Anterior cingulate cortex (tissue), 58 donors: Measurements from ENCODE around the gene CYP26C1.

Source experiments
- DNase-seq, 58 donors: peaks; one replicate each; lab custom pipeline; 2025; lab: John Stamatoyannopoulos, UW

Gene CYP26C1

GRCh38 chr10:93063977-93064660 lies 3.5 kb downstream of the CYP26C1 start:
- no peak for DNase-seq

- no peak for DNase-seq
Measured at GRCh38 chr10:93064874-93065660, 4.5 kb downstream of the CYP26C1 start.

GRCh38 chr10:93065675-93066543 lies 5.3 kb downstream of the CYP26C1 start:
- DNase-seq = no peak

GRCh38 chr10:93066544-93066913 lies 5.9 kb downstream of the CYP26C1 start:
- no peak for DNase-seq

- no peak for DNase-seq
Measured at GRCh38 chr10:93067443-93068365, 7.1 kb downstream of the CYP26C1 start.

- peak in 6 of 58 donors; percentile 15 to 31 (median 28) for DNase-seq
Measured at GRCh38 chr10:93068411-93069244, 8.0 kb downstream of the CYP26C1 start.

GRCh38 chr10:93069245-93069561 lies 8.6 kb downstream of the CYP26C1 start:
- no peak for DNase-seq

GRCh38 chr10:93070378-93071176 lies 10.0 kb downstream of the CYP26C1 start:
- no peak for DNase-seq

- no peak for DNase-seq
Measured at GRCh38 chr10:93071177-93071472, 10.5 kb downstream of the CYP26C1 start.

- no peak for DNase-seq
Measured at GRCh38 chr10:93071674-93072224, 11.2 kb downstream of the CYP26C1 start.

- DNase-seq = no peak
Measured at GRCh38 chr10:93072225-93072712, 11.7 kb downstream of the CYP26C1 start.

GRCh38 chr10:93072713-93073538 lies 12.3 kb downstream of the CYP26C1 start:
- DNase-seq = no peak

- no peak for DNase-seq
Measured at GRCh38 chr10:93073539-93074146, 13.0 kb downstream of the CYP26C1 start, which contains the start of gene CYP26A1. Gene CYP26A1 (plus strand): TSS chr10:93073893. CDS start chr10:93073935, 42 bp downstream.

GRCh38 chr10:93074147-93074596 lies 13.6 kb downstream of the CYP26C1 start:
- DNase-seq = no peak

GRCh38 chr10:93074597-93075368 lies 14.2 kb downstream of the CYP26C1 start:
- DNase-seq = no peak
